HEK293 (cell line): ENCODE data around the gene KXD1.

Experiments used
- CTCF ChIA-PET: fragments of 350-600 bp; formaldehyde crosslinking; extraction: SDS; loops from one replicate; lab custom pipeline; 2021; ENCODE audit warnings: antibody characterized with exemption; lab: Yijun Ruan, JAX
- POLR2A ChIA-PET: fragments of 300-600 bp; formaldehyde crosslinking; extraction: SDS; loops from one replicate; lab custom pipeline; 2020; ENCODE audit warnings: antibody characterized with exemption, inconsistent platforms; lab: Yijun Ruan, JAX
- H3K27ac ChIP-seq: fragments of 200-500 bp; sonication (Bioruptor generic); 2 replicates; pipeline ENCODE4 v1.5.1; 2014; ENCODE audit warnings: low read depth, low read length, control low read depth, inconsistent platforms; ENCODE audit errors: extremely low read depth
- H3K36me3 ChIP-seq, 2 experiments: fragments of 200-500 bp in 1 of 2; sonication (Bioruptor generic) in 1 of 2; 1 replicate in 1 of 2; 2 replicates in 1 of 2; pipeline ENCODE4 v1.5.1; 2014 to 2017; ENCODE audit warnings: inconsistent platforms in 2 of 2, low read length in 2 of 2; ENCODE audit not compliant: control insufficient read depth in 2 of 2, insufficient read depth in 1 of 2
- H3K4me1 ChIP-seq: fragments of 200-500 bp; sonication (Bioruptor generic); 2 replicates; pipeline ENCODE4 v1.5.1; 2014; ENCODE audit warnings: mild to moderate bottlenecking, low read length, inconsistent platforms; ENCODE audit not compliant: control insufficient read depth, insufficient read depth
- H3K4me3 ChIP-seq: 2 replicates; pipeline ENCODE4 v1.5.1; 2011; ENCODE audit warnings: low read depth, mild to moderate bottlenecking, control low read depth, low read length, moderate library complexity
- H3K9me3 ChIP-seq: fragments of 200-500 bp; sonication (Bioruptor generic); 2 replicates; pipeline ENCODE4 v1.5.1; 2014; ENCODE audit warnings: low read depth, low read length, inconsistent platforms; ENCODE audit not compliant: control insufficient read depth, insufficient read depth
- FEZF1 ChIP-seq: fragments of 450-650 bp; formaldehyde crosslinking; IDR thresholded peaks from 2 replicates; pipeline ENCODE4 v1.5.1; 2016; ENCODE audit warnings: missing biosample characterization, missing genetic modification characterization
- GLIS1 ChIP-seq: fragments of 450-650 bp; formaldehyde crosslinking; IDR thresholded peaks from 2 replicates; pipeline ENCODE4 v1.5.1; 2016; ENCODE audit warnings: missing biosample characterization, missing genetic modification characterization
- MEIS1 ChIP-seq: sonication (generic); formaldehyde crosslinking; IDR thresholded peaks from 2 replicates; pipeline ENCODE4 v1.8.1; 2022; ENCODE audit warnings: missing genetic modification reagents, mild to moderate bottlenecking, borderline replicate concordance
- MYNN ChIP-seq: fragments of 450-650 bp; formaldehyde crosslinking; IDR thresholded peaks from 2 replicates; pipeline ENCODE4 v1.5.1; 2016; ENCODE audit warnings: missing biosample characterization, missing genetic modification characterization, borderline replicate concordance
- MZF1 ChIP-seq: fragments of 450-650 bp; formaldehyde crosslinking; IDR thresholded peaks from 2 replicates; pipeline ENCODE4 v1.5.1; 2017; ENCODE audit warnings: missing biosample characterization, missing genetic modification characterization, borderline replicate concordance
- PATZ1 ChIP-seq: fragments of 450-650 bp; formaldehyde crosslinking; IDR thresholded peaks from 2 replicates; pipeline ENCODE4 v1.5.1; 2016; ENCODE audit warnings: missing biosample characterization, missing genetic modification characterization
- PRDM10 ChIP-seq: fragments of 450-650 bp; formaldehyde crosslinking; IDR thresholded peaks from 2 replicates; pipeline ENCODE4 v1.5.1; 2016; ENCODE audit warnings: missing biosample characterization, missing genetic modification characterization
- PRDM6 ChIP-seq: fragments of 450-650 bp; formaldehyde crosslinking; IDR thresholded peaks from 2 replicates; pipeline ENCODE4 v1.5.1; 2017; ENCODE audit warnings: missing biosample characterization, missing genetic modification characterization
- ZBTB17 ChIP-seq: fragments of 450-650 bp; formaldehyde crosslinking; IDR thresholded peaks from 2 replicates; pipeline ENCODE4 v1.5.1; 2016; ENCODE audit warnings: missing biosample characterization, missing genetic modification characterization
- ZBTB20 ChIP-seq: fragments of 450-650 bp; formaldehyde crosslinking; IDR thresholded peaks from 2 replicates; pipeline ENCODE4 v1.5.1; 2016; ENCODE audit warnings: missing biosample characterization, missing genetic modification characterization
- ZBTB48 ChIP-seq: fragments of 450-650 bp; formaldehyde crosslinking; IDR thresholded peaks from 2 replicates; pipeline ENCODE4 v1.5.1; 2016; ENCODE audit warnings: missing biosample characterization, missing genetic modification characterization
- ZFP37 ChIP-seq: fragments of 450-650 bp; formaldehyde crosslinking; IDR thresholded peaks from 2 replicates; pipeline ENCODE4 v1.5.1; 2016; ENCODE audit warnings: missing biosample characterization, missing genetic modification characterization
- ZFP69B ChIP-seq: fragments of 450-650 bp; formaldehyde crosslinking; IDR thresholded peaks from 2 replicates; pipeline ENCODE4 v1.5.1; 2016; ENCODE audit warnings: missing biosample characterization, missing genetic modification characterization
- ZNF114 ChIP-seq: fragments of 450-650 bp; formaldehyde crosslinking; IDR thresholded peaks from 2 replicates; pipeline ENCODE4 v1.5.0; 2017; ENCODE audit warnings: missing biosample characterization, missing genetic modification characterization
- ZNF121 ChIP-seq: fragments of 450-650 bp; formaldehyde crosslinking; IDR thresholded peaks from 2 replicates; pipeline ENCODE4 v1.5.1; 2016; ENCODE audit warnings: missing biosample characterization, missing genetic modification characterization
- ZNF157 ChIP-seq: fragments of 450-650 bp; formaldehyde crosslinking; IDR thresholded peaks from 2 replicates; pipeline ENCODE4 v1.5.1; 2016; ENCODE audit warnings: missing biosample characterization, missing genetic modification characterization
- ZNF202 ChIP-seq: fragments of 450-650 bp; formaldehyde crosslinking; IDR thresholded peaks from 2 replicates; pipeline ENCODE4 v1.5.1; 2016; ENCODE audit warnings: missing biosample characterization, missing genetic modification characterization, borderline replicate concordance
- ZNF366 ChIP-seq: fragments of 450-650 bp; formaldehyde crosslinking; conservative IDR thresholded peaks from 2 replicates; pipeline ENCODE4 v1.5.1; 2016; ENCODE audit warnings: missing biosample characterization, missing genetic modification characterization
- ZNF48 ChIP-seq: fragments of 450-650 bp; formaldehyde crosslinking; IDR thresholded peaks from 2 replicates; pipeline ENCODE4 v1.5.1; 2016; ENCODE audit warnings: missing biosample characterization, missing genetic modification characterization
- ZNF521 ChIP-seq: fragments of 450-650 bp; formaldehyde crosslinking; IDR thresholded peaks from 2 replicates; pipeline ENCODE4 v1.5.1; 2017; ENCODE audit warnings: missing biosample characterization, mild to moderate bottlenecking, missing genetic modification characterization
- ZNF585B ChIP-seq: fragments of 450-650 bp; formaldehyde crosslinking; IDR thresholded peaks from 2 replicates; pipeline ENCODE4 v1.5.1; 2016; ENCODE audit warnings: missing biosample characterization, missing genetic modification characterization
- ZNF629 ChIP-seq: fragments of 450-650 bp; formaldehyde crosslinking; IDR thresholded peaks from 2 replicates; pipeline ENCODE4 v1.5.1; 2017; ENCODE audit warnings: missing biosample characterization, missing genetic modification characterization
- ZNF654 ChIP-seq: fragments of 450-650 bp; formaldehyde crosslinking; IDR thresholded peaks from 2 replicates; pipeline ENCODE4 v1.5.1; 2016; ENCODE audit warnings: low read depth, missing biosample characterization, missing genetic modification characterization
- ZNF658 ChIP-seq: fragments of 450-650 bp; formaldehyde crosslinking; IDR thresholded peaks from 2 replicates; pipeline ENCODE4; 2016; ENCODE audit warnings: missing biosample characterization, missing genetic modification characterization
- ZNF664 ChIP-seq: fragments of 450-650 bp; formaldehyde crosslinking; IDR thresholded peaks from 2 replicates; pipeline ENCODE4 v1.5.1; 2016; ENCODE audit warnings: missing biosample characterization, missing genetic modification characterization
- ZNF707 ChIP-seq: fragments of 450-650 bp; formaldehyde crosslinking; IDR thresholded peaks from 2 replicates; pipeline ENCODE4 v1.5.1; 2016; ENCODE audit warnings: missing biosample characterization, missing genetic modification characterization
- ZNF776 ChIP-seq: fragments of 450-650 bp; formaldehyde crosslinking; IDR thresholded peaks from 2 replicates; pipeline ENCODE4 v1.5.0; 2017; ENCODE audit warnings: missing biosample characterization, missing genetic modification characterization, borderline replicate concordance
- ZNF830 ChIP-seq: fragments of 450-650 bp; IDR thresholded peaks from 2 replicates; pipeline ENCODE4 v1.5.0; 2018; ENCODE audit warnings: missing biosample characterization, missing genetic modification characterization, low read depth, mild to moderate bottlenecking, moderate library complexity
- ZSCAN18 ChIP-seq: fragments of 450-650 bp; formaldehyde crosslinking; IDR thresholded peaks from 2 replicates; pipeline ENCODE4 v1.5.1; 2016; ENCODE audit warnings: missing biosample characterization, missing genetic modification characterization

KXD1 gene

GRCh38 chr19:18543814-18544475, 13.7 kb upstream of the KXD1 start:
- Histone ChIP-seq H3K4me1 (no peaks in the 10 kb centered on the region), H3K4me3 (peak overlapping the region; percentile 78), H3K36me3 (peaks cover 9 to 29% of the 10 kb centered on the region in 2 experiments), H3K27ac (no peak overlapping the region), H3K9me3 (no peaks in the 10 kb centered on the region)
- ChIA-PET POLR2A (interaction anchor here (0.6 to 1.6 kb wide), 6 partner anchors 10 to 1997 kb away, joined by 3 to 6 read pairs (median 3); partner anchors contain the start of genes KXD1, REX1BD and UBA52), CTCF (interaction anchor here (0.6 to 1.5 kb wide), 4 partner anchors 9 to 731 kb away, joined by 3 to 4 read pairs (median 4); partner anchors contain the start of genes COPE and DDX49)
- TF ChIP-seq ZNF121 (tag by site-specific recombination), result no peak
- no peak for TF ChIP-seq ZNF202 (tag by site-specific recombination)
- TF ChIP-seq ZNF114 (tag by site-specific recombination), result no peak
- no peak for TF ChIP-seq ZBTB48 (tag by site-specific recombination)
- no peak; the same call in 1 of the 2 replicates for TF ChIP-seq ZNF366 (tag by site-specific recombination)
- peak; percentile 78 for TF ChIP-seq ZBTB17 (tag by site-specific recombination)
- TF ChIP-seq ZNF776 (tag by site-specific recombination), result no peak
- peak; percentile 66 for TF ChIP-seq PRDM10 (tag by site-specific recombination)
- TF ChIP-seq ZNF521 (tag by site-specific recombination), result no peak
- TF ChIP-seq MYNN (tag by site-specific recombination), result no peak
- TF ChIP-seq ZBTB20 (tag by site-specific recombination), result no peak
- TF ChIP-seq ZNF707, result no peak
- TF ChIP-seq MEIS1 (CRISPR knock-in tag), result no peak
- no peak for TF ChIP-seq ZFP37 (tag by site-specific recombination)
- TF ChIP-seq ZNF654, result peak; percentile 38
- no peak for TF ChIP-seq ZSCAN18 (tag by site-specific recombination)
- TF ChIP-seq ZNF830 (tag by site-specific recombination), result no peak
- TF ChIP-seq PATZ1, result peak; percentile 72
- no peak for TF ChIP-seq PRDM6 (tag by site-specific recombination)
- no peak for TF ChIP-seq FEZF1 (tag by site-specific recombination)
- TF ChIP-seq ZNF48, result no peak
- no peak for TF ChIP-seq ZNF664 (tag by site-specific recombination)
- TF ChIP-seq ZNF629 (tag by site-specific recombination), result peak; percentile 47; the same call in 1 of the 2 replicates
- no peak for TF ChIP-seq ZNF157
- no peak for TF ChIP-seq ZNF585B (tag by site-specific recombination)
- no peak for TF ChIP-seq ZNF658
- no peak for TF ChIP-seq ZFP69B (tag by site-specific recombination)
- peak; percentile 34; the same call in 1 of the 2 replicates for TF ChIP-seq GLIS1 (tag by site-specific recombination)
- no peak for TF ChIP-seq MZF1 (tag by site-specific recombination)
